Activated T-helper 1 cell treated with anti-CD3 and anti-CD28 coated beads, Interleukin-2, amount 50 U/mL, for 16 hours (primary cell): ENCODE data around the gene FOXA1.
"Not testable (repeated sequence)": the region's sequence is repeated elsewhere in the genome, so short reads cannot be mapped to it uniquely, and the experiment has no call there.

Source experiments
- DNase-seq, 2 donors: peaks; one replicate each; pipeline ENCODE4 v3.0.0-alpha.2; 2020; ENCODE audit warnings: low read depth in 1 of 2, low spot score in 1 of 2

FOXA1 gene

GRCh38 chr14:37558740-37559139 is 36.3 kb downstream of the FOXA1 start:
- no peak for DNase-seq

GRCh38 chr14:37555596-37555995 is 39.5 kb downstream of the FOXA1 start:
- DNase-seq, result not testable (repeated sequence)

- DNase-seq, result no peak
These were observed 41.0 kb downstream of the FOXA1 start for GRCh38 chr14:37553935-37554550.

GRCh38 chr14:37551119-37551518 is 43.9 kb downstream of the FOXA1 start:
- no peak for DNase-seq

- no peak for DNase-seq
These were observed 44.5 kb downstream of the FOXA1 start for GRCh38 chr14:37550511-37550910.

GRCh38 chr14:37546621-37547447 is 48.2 kb downstream of the FOXA1 start:
- no peak for DNase-seq

- no peak for DNase-seq
These were observed 49.9 kb downstream of the FOXA1 start for GRCh38 chr14:37545174-37545573.

- no peak for DNase-seq
These were observed 50.6 kb downstream of the FOXA1 start for GRCh38 chr14:37544407-37544806.

- DNase-seq, result no peak
These were observed 55.1 kb downstream of the FOXA1 start for GRCh38 chr14:37539992-37540391.
